Activated CD8-positive, alpha-beta memory T cell treated with anti-CD3 and anti-CD28 coated beads, Interleukin-2, amount 50 U/mL, for 1 hour (primary cell): ENCODE data around the gene TNFRSF12A.

ENCODE experiments used
- DNase-seq: peaks from one replicate; pipeline ENCODE4 v3.0.0-alpha.2; 2020; ENCODE audit errors: extremely low read depth

TNFRSF12A gene

DNA sequence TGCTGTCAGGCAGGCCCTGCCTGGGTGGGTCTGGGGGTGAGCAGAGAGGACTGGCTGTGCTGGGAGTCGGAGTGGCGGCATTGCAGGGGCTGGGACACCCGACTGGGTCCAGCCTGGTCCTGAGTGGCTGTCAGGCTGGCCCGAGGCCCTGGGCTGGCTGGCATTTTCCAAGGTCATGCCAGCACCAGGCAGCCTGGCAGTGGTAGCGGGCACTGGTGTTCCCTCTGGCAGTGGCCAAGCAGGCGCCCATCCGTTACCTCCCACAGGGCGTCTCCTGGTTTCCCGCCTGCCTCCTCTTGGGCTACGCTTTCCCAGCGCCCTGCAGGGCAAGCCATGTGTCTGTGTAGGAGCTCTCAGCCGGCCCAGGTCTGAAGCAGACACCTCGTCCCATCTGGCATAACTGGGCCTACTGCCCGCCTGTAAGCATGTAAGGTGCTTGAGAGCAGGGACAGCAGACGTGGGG lies 34.2 kb upstream of the TNFRSF12A start:
- DNase-seq = no peak

DNA sequence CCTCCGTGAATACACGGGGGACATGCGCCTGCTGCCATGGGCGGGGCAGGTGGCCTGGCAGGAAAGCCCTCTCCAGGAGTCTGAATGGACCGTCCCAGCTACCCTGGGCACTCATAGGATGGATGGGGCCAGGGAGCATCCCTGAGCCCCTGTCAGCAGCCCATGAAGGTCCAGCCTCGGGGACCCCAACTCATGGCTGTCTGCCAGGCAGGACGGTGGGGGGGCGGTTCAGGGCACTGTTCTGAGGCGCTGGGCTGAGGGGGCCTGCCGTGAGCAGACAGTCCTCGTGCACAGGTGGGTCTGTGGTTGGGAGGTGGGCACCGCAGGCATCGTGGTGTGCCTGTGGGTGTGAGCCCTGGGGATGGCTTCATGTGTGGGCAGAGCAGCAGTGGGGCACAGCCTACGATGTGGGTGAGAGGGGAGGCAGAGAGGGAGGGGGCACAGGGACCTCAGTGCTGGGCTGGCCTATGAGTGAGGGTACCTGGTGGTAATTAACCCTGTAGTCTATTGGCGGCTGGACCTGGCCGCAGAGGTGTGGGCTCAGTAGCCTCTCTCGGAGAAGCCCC lies 33.5 kb upstream of the TNFRSF12A start:
- no peak for DNase-seq

DNA sequence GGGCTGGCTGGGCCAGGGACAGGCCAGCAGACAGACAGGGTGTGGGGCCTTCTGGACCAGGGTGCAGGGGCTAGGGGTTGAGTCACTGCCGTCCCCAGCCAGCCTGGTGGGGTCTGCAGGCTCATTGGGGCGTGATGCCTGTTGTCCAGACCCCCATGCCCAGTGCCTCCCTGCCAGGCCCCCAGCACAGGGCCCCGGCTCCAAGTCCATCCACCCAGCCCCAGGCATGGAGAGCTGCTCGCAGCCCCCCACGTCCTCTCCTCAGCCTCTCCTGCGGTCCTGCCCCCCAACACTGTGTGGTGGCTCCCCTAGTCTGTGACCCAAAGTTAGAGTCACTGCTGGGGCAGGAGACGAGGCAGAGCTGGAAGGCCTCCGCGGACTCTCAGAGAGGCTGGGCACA lies 32.9 kb upstream of the TNFRSF12A start:
- no peak for DNase-seq

DNA sequence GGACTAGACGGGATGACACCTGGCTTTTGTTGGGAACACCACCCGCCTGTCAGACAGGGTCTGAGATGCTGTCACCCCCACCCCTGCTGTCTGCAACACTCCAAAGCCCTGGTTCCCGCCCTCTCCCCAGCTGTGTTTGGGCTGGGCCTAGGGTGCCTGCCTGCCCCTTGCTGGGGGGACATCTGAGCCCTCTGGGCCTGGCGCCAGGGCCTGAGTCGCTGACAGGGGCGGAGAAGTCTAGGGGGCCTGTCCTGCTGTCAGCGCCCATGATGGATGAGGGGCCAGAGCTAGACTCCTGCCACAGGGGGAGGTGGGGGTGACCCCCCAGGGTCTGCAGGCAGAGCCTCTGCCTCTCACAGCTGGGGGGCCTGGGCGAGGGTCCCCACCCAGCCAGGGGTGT lies 32.3 kb upstream of the TNFRSF12A start:
- no peak for DNase-seq

DNA sequence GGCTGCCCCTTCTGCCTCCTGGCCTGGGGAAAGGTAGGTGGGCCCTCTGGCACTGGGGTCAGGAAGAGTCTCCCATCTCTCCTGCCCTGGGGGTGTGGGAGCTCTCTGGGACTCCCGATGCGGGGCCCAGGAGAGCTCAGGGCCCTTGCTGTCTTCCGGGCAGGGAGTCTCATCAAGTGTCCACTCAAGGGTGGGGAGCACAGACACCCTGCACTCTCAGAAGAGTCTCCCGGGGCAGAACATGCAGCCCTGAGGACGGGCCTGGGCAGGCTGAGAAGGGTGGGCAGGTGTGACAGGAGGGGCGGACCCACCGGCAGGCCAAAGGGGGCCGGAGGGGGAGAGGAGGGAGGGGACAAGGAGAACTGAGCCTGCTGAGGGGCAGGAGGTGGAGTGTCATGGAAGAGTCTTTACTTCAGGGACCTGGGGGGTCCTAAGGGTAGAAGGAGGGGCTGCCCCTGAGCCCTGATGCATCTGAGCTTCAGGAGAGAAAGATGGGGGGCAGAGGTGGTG lies 31.5 kb upstream of the TNFRSF12A start:
- DNase-seq = no peak

DNA sequence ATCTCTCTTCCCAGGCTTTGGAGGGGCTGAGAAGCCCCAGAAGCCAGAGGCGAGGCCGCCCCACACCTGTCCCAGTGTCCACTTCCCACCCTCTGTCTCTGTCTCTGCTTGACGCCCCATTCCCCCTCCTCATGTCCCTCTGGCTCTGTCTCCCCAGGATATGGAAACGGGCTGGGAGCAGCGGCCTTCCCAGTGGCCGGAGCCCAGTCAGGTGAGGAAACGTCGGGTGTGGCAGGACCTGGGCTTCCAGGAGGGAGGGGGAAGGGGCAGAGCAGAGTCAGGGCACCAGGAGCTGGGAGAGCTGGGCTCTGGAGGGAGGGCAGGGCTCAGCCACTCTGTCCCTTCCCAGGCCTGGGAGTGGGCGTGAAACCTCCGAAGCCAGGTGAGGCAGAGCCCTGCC lies 29.3 kb upstream of the TNFRSF12A start:
- DNase-seq = no peak

DNA sequence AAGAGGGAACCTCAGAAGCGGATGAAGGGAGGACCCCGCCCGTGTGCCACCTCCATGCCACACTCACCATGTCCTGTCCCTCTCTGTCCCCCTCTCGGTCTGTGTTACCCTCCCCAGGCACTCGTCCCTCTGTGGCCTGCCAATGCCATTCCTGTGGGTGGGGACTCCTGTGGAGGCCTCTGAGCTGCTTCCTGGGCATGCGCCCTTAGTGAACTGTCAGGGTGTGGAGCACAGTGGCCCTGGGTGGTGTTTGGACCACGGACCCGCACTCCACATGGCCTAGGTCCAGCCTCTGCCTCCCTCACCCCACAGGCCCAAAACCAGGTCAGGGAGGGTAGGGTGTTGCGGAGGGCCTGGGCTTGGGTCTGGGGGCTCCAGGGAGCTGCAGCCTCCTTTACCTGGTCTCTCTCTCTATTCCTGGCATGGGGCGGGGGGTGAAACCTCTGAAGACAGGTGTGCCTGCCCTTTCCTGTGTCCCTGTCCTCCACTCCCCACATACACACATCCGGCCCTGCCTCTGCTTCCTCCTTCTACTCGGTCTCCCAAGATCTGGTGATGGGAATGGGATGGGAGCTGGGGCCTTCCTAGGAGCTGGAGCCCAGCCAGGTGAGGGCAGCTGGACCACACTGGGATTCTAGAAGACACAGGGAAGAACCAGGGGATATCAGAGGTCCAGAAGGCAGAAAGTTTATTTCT lies 28.5 kb upstream of the TNFRSF12A start:
- no peak for DNase-seq

DNA sequence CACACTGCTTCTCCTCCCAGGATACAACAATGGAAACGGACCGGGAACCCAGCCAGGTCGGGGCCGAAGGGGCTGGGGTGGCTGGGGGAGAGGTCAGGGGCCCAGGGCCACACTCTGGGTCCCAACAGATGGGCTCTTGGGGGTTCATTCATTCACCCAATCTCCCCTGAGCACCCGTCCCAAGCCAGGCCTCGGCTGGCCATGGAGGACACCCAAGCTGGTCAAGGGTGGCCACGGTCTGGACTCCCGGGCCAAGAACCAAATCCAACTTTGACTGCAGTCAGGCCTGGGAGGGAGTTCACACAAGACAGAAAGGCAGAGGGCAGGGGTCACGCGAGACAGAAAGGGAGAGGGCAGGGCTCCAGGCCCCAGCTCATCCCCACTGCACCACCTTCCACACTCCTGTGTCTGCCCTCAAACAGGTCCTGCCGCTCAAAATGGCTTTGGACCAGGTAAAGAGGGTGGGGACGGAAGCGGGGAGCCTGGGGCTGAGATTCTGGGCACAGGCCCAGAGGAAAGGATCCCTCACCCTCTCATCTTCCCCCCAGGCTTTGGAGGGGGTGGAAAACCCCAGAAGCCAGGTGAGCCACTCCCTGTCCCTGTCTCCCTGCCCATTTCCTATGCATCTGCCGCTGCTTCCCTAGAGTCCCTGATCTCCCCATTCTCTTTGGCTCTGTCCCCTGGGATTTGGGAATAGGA lies 27.6 kb upstream of the TNFRSF12A start:
- DNase-seq = no peak

DNA sequence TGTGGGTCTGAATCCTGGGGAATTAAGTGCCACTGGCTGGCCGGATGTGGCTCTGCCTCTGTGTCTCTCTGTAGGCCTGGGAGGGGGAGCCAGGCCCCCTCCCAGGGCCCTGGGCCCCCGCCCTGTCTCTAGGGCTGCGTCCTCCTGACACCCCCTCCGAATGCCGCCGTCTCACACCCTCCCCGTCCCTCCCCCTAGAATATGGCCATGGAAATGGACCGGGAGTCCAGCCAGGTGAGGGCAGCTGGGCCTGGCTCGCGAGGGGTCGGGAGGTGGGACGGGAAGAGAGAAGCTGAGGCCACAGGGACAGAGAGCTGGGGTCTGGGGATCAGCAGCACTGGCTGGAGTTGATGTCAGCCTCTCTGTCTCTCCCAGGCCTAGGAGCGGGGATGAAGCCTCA lies 23.9 kb upstream of the TNFRSF12A start:
- DNase-seq = no peak

DNA sequence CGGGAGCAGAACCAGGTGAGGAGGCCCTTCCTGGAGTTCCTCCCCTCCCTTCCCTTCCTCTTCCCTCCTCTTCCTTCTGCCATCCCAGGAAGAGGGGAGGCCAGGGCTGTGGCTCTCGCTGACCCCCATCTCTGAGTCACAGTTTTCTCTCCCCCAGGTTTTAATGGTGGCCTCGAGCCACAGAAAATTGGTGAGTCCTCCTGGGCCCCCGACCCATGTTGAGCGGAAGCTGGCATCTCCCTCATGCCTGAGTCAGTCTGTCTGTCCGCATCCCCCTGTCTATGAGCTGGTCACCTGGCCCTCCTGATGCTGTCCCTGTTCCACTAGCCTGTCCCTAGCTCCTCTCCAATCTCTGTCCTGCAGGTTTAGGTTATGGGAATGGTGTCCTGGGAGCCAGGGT lies 20.2 kb upstream of the TNFRSF12A start:
- no peak for DNase-seq

DNA sequence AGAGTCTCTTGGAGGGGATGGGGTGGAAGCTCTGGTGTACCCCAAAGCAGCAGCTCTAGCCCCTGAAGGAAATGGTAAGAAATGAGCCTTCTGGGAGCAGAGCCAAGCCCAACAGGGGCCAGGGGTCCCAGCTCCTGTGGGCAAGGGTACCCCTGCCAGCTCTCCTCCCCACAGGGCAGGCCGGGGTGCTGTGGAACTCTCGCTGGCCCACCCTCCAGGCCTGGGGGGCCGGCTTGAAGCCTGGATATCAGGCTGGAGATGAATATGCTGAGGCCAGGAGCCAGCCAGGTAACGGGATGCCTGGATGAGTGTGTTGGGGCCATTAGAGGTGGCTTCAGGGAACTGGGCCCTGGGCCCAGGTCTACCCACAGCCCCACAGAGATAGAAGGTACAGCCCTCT lies 19.6 kb upstream of the TNFRSF12A start:
- no peak for DNase-seq

DNA sequence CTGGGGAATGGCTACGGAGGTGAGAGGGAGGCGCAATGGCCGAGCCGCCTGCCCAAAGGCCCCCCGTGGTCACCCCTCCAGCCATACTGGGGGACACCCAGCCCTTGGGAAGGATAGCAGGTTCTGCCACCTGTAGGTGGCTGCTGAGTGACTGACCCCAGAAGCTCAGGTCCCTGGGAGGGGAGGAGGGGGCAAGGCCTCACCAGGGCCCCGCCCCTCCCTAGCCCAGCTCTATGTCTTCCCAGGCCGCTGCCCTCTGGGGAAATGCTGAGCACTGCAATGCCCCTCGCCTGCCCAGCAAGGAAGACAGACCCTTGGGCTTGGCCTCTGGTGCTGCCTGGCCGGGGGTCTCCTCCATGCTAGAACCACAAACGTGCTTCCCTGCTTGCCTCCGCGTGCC lies 18.9 kb upstream of the TNFRSF12A start:
- DNase-seq = no peak

DNA sequence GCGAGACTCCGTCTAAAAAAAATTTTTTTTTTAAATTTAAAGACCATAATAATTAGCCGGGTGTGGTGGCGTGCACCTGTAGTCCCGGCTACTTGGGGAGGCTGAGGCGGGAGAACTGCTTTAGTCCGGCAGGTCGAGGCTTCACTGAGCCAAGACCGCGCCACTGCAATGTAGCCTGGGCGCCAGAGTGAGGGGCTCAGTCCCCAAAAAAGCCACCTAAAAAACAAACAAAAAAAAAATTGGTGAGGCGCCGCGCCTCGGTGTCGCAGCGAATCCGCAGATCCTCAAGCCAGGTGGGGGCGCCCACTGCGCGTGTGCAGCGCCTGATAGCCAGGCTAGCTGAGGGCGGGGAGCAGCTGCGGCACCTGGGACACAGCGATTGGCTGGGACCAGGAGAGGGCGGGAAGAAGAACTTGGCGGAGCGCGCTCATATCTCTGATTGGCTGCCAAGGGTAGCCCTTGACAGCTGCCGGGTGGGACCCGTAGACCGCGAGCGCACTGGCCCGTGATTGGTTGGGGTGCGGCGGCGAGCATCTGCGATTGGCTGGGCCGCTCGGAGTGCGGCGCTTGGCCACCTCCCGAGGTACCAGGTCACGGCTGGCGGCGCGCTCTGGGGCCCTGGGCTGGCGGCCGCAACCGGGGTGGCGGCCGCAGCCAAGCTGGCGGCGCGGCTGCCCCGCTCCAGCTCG lies 16.4 kb upstream of the TNFRSF12A start:
- peak; percentile 88 for DNase-seq

DNA sequence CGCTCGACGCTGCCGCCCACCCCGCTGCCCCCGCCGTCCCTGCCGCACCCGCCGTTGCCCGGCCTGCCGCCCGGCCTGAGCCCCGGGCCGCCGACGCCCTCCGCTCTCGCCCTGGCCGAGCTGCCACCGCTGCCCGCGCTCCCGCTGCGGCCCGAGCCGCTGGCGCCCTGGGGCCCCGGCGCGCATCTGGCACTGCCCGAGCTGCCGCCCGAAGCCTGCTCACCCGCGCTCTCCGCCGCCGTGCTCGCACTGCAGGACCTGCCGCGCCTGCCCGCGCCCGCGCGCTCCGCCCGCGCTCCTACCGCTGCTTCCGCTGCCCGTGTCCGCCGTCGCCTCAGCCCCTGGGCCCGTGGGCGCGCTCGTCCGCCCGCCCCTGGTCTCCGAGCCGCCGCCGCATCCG lies 15.8 kb upstream of the TNFRSF12A start:
- no peak for DNase-seq

DNA sequence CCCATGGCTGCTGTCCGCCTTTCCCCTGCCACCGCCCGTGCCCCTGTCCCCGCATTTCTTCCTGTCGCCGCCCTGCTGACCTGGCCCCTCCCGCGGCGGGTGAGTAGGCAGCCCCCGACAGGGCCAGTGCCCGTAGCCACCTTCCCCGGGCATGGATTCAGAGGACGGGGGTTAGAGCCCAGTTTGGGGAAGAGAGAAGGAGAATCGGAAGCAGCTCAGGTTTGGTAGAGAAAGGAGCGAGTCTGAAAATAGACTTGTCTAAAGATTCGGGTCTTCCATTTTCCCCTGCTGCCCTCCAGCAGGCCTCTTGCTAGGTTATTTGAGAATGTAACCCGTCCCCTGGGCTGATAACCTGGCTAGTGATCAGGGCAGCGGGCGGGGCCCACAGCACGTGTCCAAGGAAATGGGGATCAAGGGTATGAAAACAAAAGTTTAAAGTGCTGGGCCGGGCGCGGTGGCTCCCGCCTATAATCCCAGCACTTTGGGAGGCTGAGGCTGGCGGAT lies 15.3 kb upstream of the TNFRSF12A start:
- DNase-seq = no peak

DNA sequence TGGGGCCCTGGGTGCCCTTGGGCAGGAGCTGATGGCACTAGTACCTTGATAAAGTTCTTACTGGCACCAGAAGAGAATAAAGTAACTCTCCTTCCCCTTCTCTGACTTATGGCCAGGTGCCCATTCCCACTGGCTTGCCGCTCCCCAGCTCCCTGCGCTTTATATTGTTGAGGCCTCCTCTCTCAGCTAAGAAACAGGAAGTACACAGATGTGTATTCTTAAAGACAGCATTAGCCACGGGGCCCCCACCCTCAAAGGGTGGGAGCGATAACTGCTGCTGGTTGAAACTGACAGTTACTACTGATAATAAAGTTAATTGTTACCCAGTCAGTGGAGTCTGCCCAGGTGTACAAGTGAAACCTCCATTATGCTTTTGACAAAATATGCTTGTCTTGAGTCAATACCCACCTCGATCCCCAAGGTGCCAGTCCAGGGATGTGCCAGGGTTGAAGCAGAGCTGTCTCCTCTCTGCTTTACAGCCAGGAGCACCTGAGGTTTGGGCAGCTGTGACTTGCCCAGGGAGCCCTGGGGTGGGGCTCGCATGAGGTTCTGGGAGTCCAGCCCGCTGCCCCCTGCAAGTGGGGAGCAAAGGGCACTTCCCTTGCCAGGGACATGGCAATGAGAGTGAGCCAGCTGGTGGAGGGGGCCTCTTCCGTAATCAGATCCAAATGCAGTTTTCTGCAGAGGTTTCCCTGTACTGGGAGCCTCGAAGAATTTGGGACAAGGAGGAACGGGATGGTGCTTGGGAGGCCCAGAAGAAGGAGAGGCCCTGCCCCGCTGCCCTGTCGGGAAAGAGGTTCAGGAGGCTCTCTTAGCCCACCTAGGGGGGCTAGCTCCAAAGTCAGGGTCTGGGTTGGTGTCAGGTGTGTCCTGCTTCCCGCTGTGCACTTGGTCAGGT lies 12.9 kb upstream of the TNFRSF12A start:
- no peak for DNase-seq

DNA sequence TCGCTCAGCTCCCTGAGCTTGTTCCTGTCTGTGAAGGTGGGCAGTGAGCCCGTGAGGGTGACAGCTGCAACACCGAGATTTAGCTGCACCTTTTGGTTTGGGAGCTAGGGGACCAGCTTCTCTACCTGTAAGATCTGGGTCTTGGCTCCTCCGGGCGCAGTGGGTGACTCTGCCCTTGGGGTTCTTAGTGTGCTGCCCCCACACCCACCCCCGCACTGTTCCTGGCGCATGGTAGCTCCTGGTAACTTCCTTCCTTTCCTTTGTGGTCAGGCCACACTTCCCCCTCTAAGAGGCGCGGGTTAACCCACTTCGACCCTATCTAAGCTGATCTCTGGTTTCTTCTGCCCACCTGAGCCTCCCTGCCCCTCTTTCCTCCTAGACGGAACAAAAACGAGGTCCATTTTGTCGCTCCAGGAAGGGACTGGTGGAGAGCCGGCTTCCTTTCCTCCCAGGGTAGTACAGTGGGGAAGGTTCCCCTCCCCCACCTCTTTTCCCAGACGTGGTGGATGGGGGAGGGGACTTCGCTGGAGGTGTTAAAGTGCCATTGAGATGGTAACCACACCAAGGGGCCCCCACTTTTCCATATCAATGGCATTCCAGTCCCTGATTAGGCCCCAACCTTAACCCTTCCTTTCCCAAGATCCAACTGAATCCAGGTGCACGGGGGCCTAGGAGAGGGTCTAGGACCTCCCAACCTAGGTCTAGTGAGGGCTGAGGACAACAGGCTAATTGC lies 12.0 kb upstream of the TNFRSF12A start:
- no peak for DNase-seq

DNA sequence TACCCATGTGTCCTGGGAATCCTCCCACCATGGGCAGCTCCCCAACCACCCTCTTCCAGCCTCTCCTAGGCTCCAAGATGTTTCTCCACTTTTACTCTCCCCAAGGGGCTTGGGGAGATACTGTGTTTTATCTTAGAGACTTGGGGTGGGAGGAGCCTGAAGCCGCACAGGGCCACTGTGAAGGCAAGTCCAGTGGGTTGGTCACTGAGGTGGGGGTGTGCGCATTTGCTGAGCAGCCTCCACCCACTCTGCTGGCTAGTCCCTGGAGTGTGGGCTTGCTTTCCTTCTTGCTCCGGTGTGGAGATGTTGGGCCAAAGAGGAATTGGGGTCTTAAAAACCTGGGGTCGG lies 11.5 kb upstream of the TNFRSF12A start:
- DNase-seq = no peak

DNA sequence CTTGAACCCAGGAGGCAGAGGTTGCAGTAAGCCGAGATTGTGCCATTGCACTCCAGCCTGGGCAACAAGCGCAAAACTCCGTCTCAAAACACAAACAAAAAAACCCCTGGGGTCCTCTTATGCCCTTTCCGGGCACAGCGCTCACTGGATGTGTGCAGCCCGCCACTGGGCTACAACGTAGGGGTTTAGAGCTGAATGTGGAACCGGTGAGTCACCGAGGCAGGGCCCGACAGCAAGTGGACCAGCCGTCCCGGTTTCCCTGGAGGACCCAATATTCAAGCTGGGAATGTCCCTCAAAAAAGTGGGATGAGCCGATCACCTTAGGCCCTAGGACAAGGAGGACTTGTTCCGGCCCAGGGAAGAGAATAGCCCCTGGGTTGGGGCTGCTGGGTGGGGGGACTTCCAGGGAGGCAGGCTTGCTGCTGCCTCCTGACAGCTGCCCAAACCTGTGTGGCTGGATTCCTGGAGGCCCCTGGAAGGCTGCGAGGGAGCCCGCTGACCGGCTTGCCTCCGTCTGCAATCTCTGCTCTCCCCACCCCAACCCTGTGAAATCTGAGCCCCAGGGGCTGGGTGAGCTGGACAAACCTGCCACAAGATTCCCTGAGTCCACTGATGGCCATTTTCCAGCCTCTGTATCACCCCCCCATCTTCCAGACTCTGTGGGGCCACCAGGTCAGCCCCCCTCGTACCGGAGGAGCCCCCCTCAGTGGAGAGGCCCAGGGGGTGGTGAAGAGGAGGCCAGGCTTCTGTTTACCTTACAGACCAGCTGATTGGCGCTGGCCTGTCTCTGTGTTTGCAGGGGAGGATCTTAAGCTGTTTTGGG lies 10.4 kb upstream of the TNFRSF12A start:
- DNase-seq = no peak

DNA sequence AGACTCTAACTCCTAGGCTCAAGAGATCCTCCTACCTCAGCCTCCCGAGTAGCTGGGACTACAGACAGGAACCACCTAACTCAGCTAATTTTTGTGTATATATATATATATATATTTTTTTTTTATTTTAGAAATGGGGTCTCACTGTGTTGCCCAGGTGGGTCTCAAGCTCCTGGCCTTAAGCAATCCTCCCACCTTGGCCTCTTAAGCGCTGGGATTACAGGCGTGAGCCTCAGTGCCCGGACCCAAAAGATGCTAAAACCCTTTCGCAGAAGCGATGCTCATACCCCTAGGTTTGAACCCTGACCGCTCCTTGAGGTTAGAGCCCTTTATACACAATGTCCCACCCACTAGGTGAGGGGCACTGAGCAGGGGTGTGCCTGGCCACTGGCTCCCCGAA lies 9.7 kb upstream of the TNFRSF12A start:
- DNase-seq = no peak
